Activated CD4-positive, alpha-beta T cell treated with anti-CD3 and anti-CD28 coated beads, Interleukin-2, amount 10 ng/mL, durations not matched to agents 24 days and 14 days (primary cell): Measurements from ENCODE around the gene COG5. TPM values are rescaled to one million over a fixed set of nuclear protein-coding genes. Genes with fewer than 3 reads are reported as not detected.
"Not testable (repeated sequence)": the region's sequence is repeated elsewhere in the genome, so short reads cannot be mapped to it uniquely, and the experiment has no call there.

Source experiments
- DNase-seq: peaks from one replicate; pipeline ENCODE4 v3.0.0; 2022
- H3K27ac Mint-ChIP-seq: one replicate; pipeline ENCODE4 v1.8.0; 2022; ENCODE audit warnings: mild to moderate bottlenecking, mixed read lengths
- H3K27me3 Mint-ChIP-seq: one replicate; pipeline ENCODE4 v1.8.0; 2022; ENCODE audit warnings: mixed read lengths
- H3K36me3 Mint-ChIP-seq: one replicate; pipeline ENCODE4 v1.8.0; 2022; ENCODE audit warnings: low read depth, mild to moderate bottlenecking, mixed read lengths
- H3K4me1 Mint-ChIP-seq: one replicate; pipeline ENCODE4 v1.8.0; 2021; ENCODE audit warnings: mixed read lengths
- H3K4me3 Mint-ChIP-seq: one replicate; pipeline ENCODE4 v1.8.0; 2022; ENCODE audit warnings: mild to moderate bottlenecking, moderate library complexity, mixed read lengths
- H3K9me3 Mint-ChIP-seq: one replicate; pipeline ENCODE4 v1.8.0; 2021; ENCODE audit warnings: mixed read lengths
- intact Hi-C: fragments of 100-400 bp; cut with micrococcal nuclease; formaldehyde crosslinking; loops from one replicate; pipeline ENCODE4 v1.15.1; 2023
- total RNA-seq: library from RNA; stranded (reverse); gene quantifications from 2 replicates; pipeline ENCODE4 v1.2.3, GENCODE V29; 2022

The COG5 gene
- total RNA-seq, 1 donor from 2014 or later: 43.3 TPM

- intact Hi-C loops: loop anchor here (1.0 to 5.0 kb wide), 6 partner anchors 17 to 1006 kb away; partner anchors contain the start of genes BCAP29, DLD, DNAJB9 and THAP5
- H3K4me1 Mint-ChIP-seq: peaks cover 50% of the 10 kb centered on the region
- no peaks in the 10 kb centered on the region for H3K9me3 Mint-ChIP-seq
- DNase-seq: no peak
- no peaks in the 10 kb centered on the region for H3K27me3 Mint-ChIP-seq
- H3K4me3 Mint-ChIP-seq: peak overlapping the region; percentile 85
- H3K27ac Mint-ChIP-seq: peak overlapping the region; percentile 85
- H3K36me3 Mint-ChIP-seq: peaks cover 13% of the 10 kb centered on the region
These were observed 492 bp downstream of the COG5 start for GRCh38 chr7:107563081-107563774.

GRCh38 chr7:107560898-107561516, 2.7 kb downstream of the COG5 start:
- Mint-ChIP-seq H3K27me3 (no peaks in the 10 kb centered on the region), H3K9me3 (no peaks in the 10 kb centered on the region), H3K36me3 (peaks cover 20% of the 10 kb centered on the region), H3K4me1 (peaks cover 54% of the 10 kb centered on the region), H3K27ac (peak overlapping the region; percentile 84), H3K4me3 (peak overlapping the region; percentile 85)
- intact Hi-C loops: loop anchor here (5.0 kb wide), 3 partner anchors 166 to 331 kb away; partner anchors contain the start of gene DLD
- peak; percentile 77 for DNase-seq

- H3K27me3 Mint-ChIP-seq: no peaks in the 10 kb centered on the region
- peak overlapping the region; percentile 29 for H3K27ac Mint-ChIP-seq
- DNase-seq: no peak
- H3K4me1 Mint-ChIP-seq: peaks cover 49% of the 10 kb centered on the region
- peaks cover 26% of the 10 kb centered on the region for H3K36me3 Mint-ChIP-seq
- intact Hi-C loops: loop anchor here (5.0 kb wide), 3 partner anchors 167 to 332 kb away; partner anchors contain the start of gene DLD
- H3K9me3 Mint-ChIP-seq: no peaks in the 10 kb centered on the region
- peak overlapping the region; percentile 85 for H3K4me3 Mint-ChIP-seq
These were observed 3.9 kb downstream of the COG5 start for GRCh38 chr7:107559864-107560263.

GRCh38 chr7:107555893-107556292, 7.8 kb downstream of the COG5 start:
- Mint-ChIP-seq H3K36me3 (peaks cover 51% of the 10 kb centered on the region), H3K4me3 (no peak overlapping the region)

GRCh38 chr7:107551936-107552335, 11.8 kb downstream of the COG5 start:
- intact Hi-C loops: no loop called here
- H3K9me3 Mint-ChIP-seq: peaks cover 7% of the 10 kb centered on the region
- no peak overlapping the region for H3K27ac Mint-ChIP-seq
- peaks cover 16% of the 10 kb centered on the region for H3K4me1 Mint-ChIP-seq
- no peaks in the 10 kb centered on the region for H3K27me3 Mint-ChIP-seq
- H3K4me3 Mint-ChIP-seq: no peak overlapping the region
- DNase-seq: no peak
- H3K36me3 Mint-ChIP-seq: peaks cover 69% of the 10 kb centered on the region

More at GRCh38 chr7:107555893-107556292, 7.8 kb downstream of the COG5 start:
- no peaks in the 10 kb centered on the region for H3K27me3 Mint-ChIP-seq
- no peak for DNase-seq
- H3K4me1 Mint-ChIP-seq: peaks cover 33% of the 10 kb centered on the region
- H3K9me3 Mint-ChIP-seq: no peaks in the 10 kb centered on the region
- no peak overlapping the region for H3K27ac Mint-ChIP-seq
- intact Hi-C loops: no loop called here

- Mint-ChIP-seq H3K4me1 (peaks cover 2% of the 10 kb centered on the region), H3K9me3 (peaks cover 24% of the 10 kb centered on the region), H3K27ac (no peak overlapping the region), H3K4me3 (no peak overlapping the region), H3K36me3 (peaks cover 58% of the 10 kb centered on the region), H3K27me3 (no peaks in the 10 kb centered on the region)
- intact Hi-C loops: no loop called here
- no peak for DNase-seq
These were observed 18.7 kb downstream of the COG5 start for GRCh38 chr7:107544848-107545591.

GRCh38 chr7:107543338-107543993, 20.3 kb downstream of the COG5 start:
- Mint-ChIP-seq H3K27ac (no peak overlapping the region), H3K4me1 (no peaks in the 10 kb centered on the region)
- intact Hi-C loops: no loop called here

GRCh38 chr7:107538001-107538400, 25.7 kb downstream of the COG5 start:
- no peak for DNase-seq
- H3K27ac Mint-ChIP-seq: no peak overlapping the region
- intact Hi-C loops: no loop called here
- no peak overlapping the region for H3K4me3 Mint-ChIP-seq
- peaks cover 59% of the 10 kb centered on the region for H3K36me3 Mint-ChIP-seq
- no peaks in the 10 kb centered on the region for H3K27me3 Mint-ChIP-seq
- peaks cover 24% of the 10 kb centered on the region for H3K9me3 Mint-ChIP-seq
- peaks cover 16% of the 10 kb centered on the region for H3K4me1 Mint-ChIP-seq

More at GRCh38 chr7:107543338-107543993, 20.3 kb downstream of the COG5 start:
- H3K4me3 Mint-ChIP-seq: no peak overlapping the region
- no peak for DNase-seq
- peaks cover 55% of the 10 kb centered on the region for H3K36me3 Mint-ChIP-seq
- peaks cover 20% of the 10 kb centered on the region for H3K9me3 Mint-ChIP-seq
- no peaks in the 10 kb centered on the region for H3K27me3 Mint-ChIP-seq

GRCh38 chr7:107537228-107537627, 26.5 kb downstream of the COG5 start:
- intact Hi-C loops, DNase-seq, H3K4me3 Mint-ChIP-seq, H3K27ac Mint-ChIP-seq, H3K27me3 Mint-ChIP-seq: not testable (repeated sequence)
- Mint-ChIP-seq H3K9me3 (peaks cover 24% of the 10 kb centered on the region), H3K4me1 (peaks cover 16% of the 10 kb centered on the region), H3K36me3 (peaks cover 57% of the 10 kb centered on the region)

GRCh38 chr7:107534139-107534538, 29.6 kb downstream of the COG5 start:
- Mint-ChIP-seq H3K36me3 (peaks cover 48% of the 10 kb centered on the region), H3K27ac (no peak overlapping the region), H3K9me3 (peaks cover 24% of the 10 kb centered on the region), H3K4me3 (no peak overlapping the region), H3K27me3 (no peaks in the 10 kb centered on the region), H3K4me1 (peaks cover 16% of the 10 kb centered on the region)
- DNase-seq: no peak
- intact Hi-C loops: no loop called here

- no peak for DNase-seq
- Mint-ChIP-seq H3K36me3 (peaks cover 35% of the 10 kb centered on the region), H3K9me3 (peaks cover 17% of the 10 kb centered on the region), H3K4me1 (peaks cover 16% of the 10 kb centered on the region), H3K27me3 (no peaks in the 10 kb centered on the region), H3K4me3 (no peak overlapping the region), H3K27ac (no peak overlapping the region)
- intact Hi-C loops: no loop called here
These were observed 33.0 kb downstream of the COG5 start for GRCh38 chr7:107530751-107531150.

- Mint-ChIP-seq H3K4me3 (no peak overlapping the region), H3K27ac (no peak overlapping the region), H3K9me3 (no peaks in the 10 kb centered on the region), H3K27me3 (no peaks in the 10 kb centered on the region), H3K4me1 (peaks cover 3% of the 10 kb centered on the region), H3K36me3 (peaks cover 21% of the 10 kb centered on the region)
- intact Hi-C loops: no loop called here
- no peak for DNase-seq
These were observed 35.3 kb downstream of the COG5 start for GRCh38 chr7:107528461-107528860.

- Mint-ChIP-seq H3K9me3 (no peaks in the 10 kb centered on the region), H3K36me3 (peaks cover 22% of the 10 kb centered on the region), H3K4me3 (no peak overlapping the region), H3K27me3 (no peaks in the 10 kb centered on the region), H3K27ac (no peak overlapping the region), H3K4me1 (no peaks in the 10 kb centered on the region)
- intact Hi-C loops: no loop called here
- DNase-seq: no peak
These were observed 36.5 kb downstream of the COG5 start for GRCh38 chr7:107527196-107527595.
